ENCODE results near the gene HMCN1.
"Not testable (repeated sequence)": the region's sequence is repeated elsewhere in the genome, so short reads cannot be mapped to it uniquely, and the experiment has no call there.

Gene HMCN1

DNA sequence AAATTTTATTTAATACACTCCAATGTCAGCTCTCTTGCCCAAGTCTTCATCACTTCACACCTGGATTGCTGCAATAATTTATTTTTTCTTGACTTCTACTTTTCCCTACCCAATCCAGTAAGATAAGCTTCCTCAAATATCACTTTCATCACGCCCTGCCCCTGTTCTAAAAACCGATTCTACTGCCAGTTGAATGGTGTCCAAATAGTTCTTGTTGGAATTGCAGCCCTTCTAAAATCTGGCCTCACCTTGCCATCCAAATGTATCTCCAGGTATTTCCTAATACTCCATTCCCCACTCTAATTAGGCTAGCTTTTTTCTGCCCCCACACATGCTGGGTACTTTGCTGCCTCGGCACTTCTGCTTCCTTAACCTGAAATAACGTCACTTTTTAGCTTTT is 152.5 kb downstream of the HMCN1 start:
- H3K4me3 ChIP-seq (ENCODE audit: low read depth, low read length): no peak overlapping the region
- no peak for DNase-seq (ENCODE audit: low read depth)
- TF ChIP-seq, protein P1, sequence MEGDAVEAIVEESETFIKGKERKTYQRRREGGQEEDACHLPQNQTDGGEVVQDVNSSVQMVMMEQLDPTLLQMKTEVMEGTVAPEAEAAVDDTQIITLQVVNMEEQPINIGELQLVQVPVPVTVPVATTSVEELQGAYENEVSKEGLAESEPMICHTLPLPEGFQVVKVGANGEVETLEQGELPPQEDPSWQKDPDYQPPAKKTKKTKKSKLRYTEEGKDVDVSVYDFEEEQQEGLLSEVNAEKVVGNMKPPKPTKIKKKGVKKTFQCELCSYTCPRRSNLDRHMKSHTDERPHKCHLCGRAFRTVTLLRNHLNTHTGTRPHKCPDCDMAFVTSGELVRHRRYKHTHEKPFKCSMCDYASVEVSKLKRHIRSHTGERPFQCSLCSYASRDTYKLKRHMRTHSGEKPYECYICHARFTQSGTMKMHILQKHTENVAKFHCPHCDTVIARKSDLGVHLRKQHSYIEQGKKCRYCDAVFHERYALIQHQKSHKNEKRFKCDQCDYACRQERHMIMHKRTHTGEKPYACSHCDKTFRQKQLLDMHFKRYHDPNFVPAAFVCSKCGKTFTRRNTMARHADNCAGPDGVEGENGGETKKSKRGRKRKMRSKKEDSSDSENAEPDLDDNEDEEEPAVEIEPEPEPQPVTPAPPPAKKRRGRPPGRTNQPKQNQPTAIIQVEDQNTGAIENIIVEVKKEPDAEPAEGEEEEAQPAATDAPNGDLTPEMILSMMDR (IDR thresholded peaks at IDR 0.05; ENCODE audit: low read depth, low read length, missing control alignments): no peak

DNA sequence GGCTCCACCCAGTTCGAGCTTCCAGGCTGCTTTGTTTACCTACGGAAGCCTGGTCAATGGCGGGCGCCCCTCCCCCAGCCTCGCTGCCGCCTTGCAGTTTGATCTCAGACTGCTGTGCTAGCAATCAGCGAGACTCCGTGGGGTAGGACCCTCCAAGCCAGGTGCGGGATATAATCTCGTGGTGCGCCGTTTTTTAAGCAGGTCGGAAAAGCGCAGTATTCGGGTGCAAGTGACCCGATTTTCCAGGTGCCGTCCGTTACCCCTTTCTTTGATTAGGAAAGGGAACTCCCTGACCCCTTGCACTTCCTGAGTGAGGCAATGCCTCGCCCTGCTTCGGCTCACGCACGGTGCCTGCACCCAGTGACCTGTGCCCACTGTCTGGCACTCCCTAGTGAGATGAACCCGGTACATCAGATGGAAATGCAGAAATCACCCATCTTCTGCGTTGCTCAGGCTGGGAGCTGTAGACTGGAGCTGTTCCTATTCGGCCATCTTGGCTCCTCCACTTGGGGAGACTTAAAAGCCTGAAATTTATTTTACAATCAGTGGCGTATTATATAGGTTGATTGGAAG is 158.7 kb downstream of the HMCN1 start:
- not testable (repeated sequence) for DNase-seq (ENCODE audit: low read depth); H3K4me3 ChIP-seq (ENCODE audit: low read depth, low read length)

GRCh38 chr1:185894791-185895190 is 160.6 kb downstream of the HMCN1 start:
- TF ChIP-seq, protein P1 (IDR thresholded peaks at IDR 0.05; ENCODE audit: low read depth, low read length, missing control alignments): no peak
- H3K4me3 ChIP-seq (ENCODE audit: low read depth, low read length): no peak overlapping the region
- no peak for DNase-seq (ENCODE audit: low read depth)

GRCh38 chr1:185895208-185895900 is 161.2 kb downstream of the HMCN1 start:
- no peak for DNase-seq (ENCODE audit: low read depth)
- no peak overlapping the region for H3K4me3 ChIP-seq (ENCODE audit: low read depth, low read length)
- TF ChIP-seq, protein P1 (IDR thresholded peaks at IDR 0.05; ENCODE audit: low read depth, low read length, missing control alignments): no peak

GRCh38 chr1:185896863-185897262 is 162.7 kb downstream of the HMCN1 start:
- TF ChIP-seq, protein P1 (IDR thresholded peaks at IDR 0.05; ENCODE audit: low read depth, low read length, missing control alignments): no peak
- DNase-seq (ENCODE audit: low read depth): no peak
- H3K4me3 ChIP-seq (ENCODE audit: low read depth, low read length): no peak overlapping the region

GRCh38 chr1:185906186-185906585 is 172.0 kb downstream of the HMCN1 start:
- TF ChIP-seq, protein P1 (IDR thresholded peaks at IDR 0.05; ENCODE audit: low read depth, low read length, missing control alignments): no peak
- no peak for DNase-seq (ENCODE audit: low read depth)
- no peak overlapping the region for H3K4me3 ChIP-seq (ENCODE audit: low read depth, low read length)

- TF ChIP-seq, protein P1 (IDR thresholded peaks at IDR 0.05; ENCODE audit: low read depth, low read length, missing control alignments): no peak
- H3K4me3 ChIP-seq (ENCODE audit: low read depth, low read length): no peak overlapping the region
- DNase-seq (ENCODE audit: low read depth): no peak
Measured at GRCh38 chr1:185907246-185907645, 173.1 kb downstream of the HMCN1 start.

Data from GM12864 (cell line).